Lung (tissue), 12 donors: ENCODE results near the gene TMEM217. TPM values are rescaled to one million over a fixed set of nuclear protein-coding genes. Genes with fewer than 3 reads are reported as not detected.

ENCODE experiments used
- ATAC-seq: fragments of 200-7000 bp; cut with Tn5 transposase; one replicate; pipeline ENCODE4 v1.9.1; 2020; ENCODE audit warnings: moderate number of reproducible peaks; ENCODE audit not compliant: insufficient read depth, low FRiP score
- DNase-seq, 3 donors: peaks; one replicate each; pipeline ENCODE4 v3.0.0-alpha.2; 2013 to 2017
- H3K27ac ChIP-seq, 2 donors: one replicate each; pipeline ENCODE4 v1.5.1; 2013; ENCODE audit warnings: mild to moderate bottlenecking in 2 of 2, moderate library complexity in 2 of 2, control low read depth in 1 of 2, inconsistent platforms in 1 of 2, low read depth in 1 of 2, low read length in 1 of 2
- H3K27me3 ChIP-seq, 3 donors: one replicate each; pipeline ENCODE4 v1.5.1; 2013; ENCODE audit warnings: low read length in 2 of 3; ENCODE audit not compliant: control insufficient read depth in 3 of 3, insufficient read depth in 3 of 3
- H3K36me3 ChIP-seq, 4 donors: one replicate each; pipeline ENCODE4 v1.5.1; 2013; ENCODE audit warnings: low read length in 4 of 4, mild to moderate bottlenecking in 1 of 4, moderate library complexity in 1 of 4; ENCODE audit not compliant: control insufficient read depth in 4 of 4, insufficient read depth in 4 of 4
- H3K4me1 ChIP-seq, 5 donors: one replicate each; pipeline ENCODE4 v1.5.1; 2013; ENCODE audit warnings: low read length in 5 of 5, mild to moderate bottlenecking in 2 of 5, moderate library complexity in 1 of 5; ENCODE audit not compliant: control insufficient read depth in 5 of 5, insufficient read depth in 5 of 5
- H3K4me3 ChIP-seq: one replicate; pipeline ENCODE4 v1.5.1; 2013; ENCODE audit warnings: mild to moderate bottlenecking, control low read depth, moderate library complexity
- H3K9ac ChIP-seq, 2 donors: one replicate each; pipeline ENCODE4 v1.5.1; 2013; ENCODE audit warnings: low read length in 2 of 2, control low read depth in 1 of 2; ENCODE audit not compliant: insufficient read depth in 1 of 2
- H3K9me3 ChIP-seq, 4 donors: one replicate each; pipeline ENCODE4 v1.5.1; 2013; ENCODE audit warnings: low read length in 3 of 4, mild to moderate bottlenecking in 1 of 4, moderate library complexity in 1 of 4; ENCODE audit not compliant: control insufficient read depth in 4 of 4, insufficient read depth in 3 of 4
- WGBS, 2 donors: extraction: QIAGEN DNeasy Blood & Tissue Kit; methylation state at CpG; one replicate each; pipeline ENCODE4 v1.1.7; 2013; 5-methylcytosine and 5-hydroxymethylcytosine counted together
- polyA plus RNA-seq, 2 donors: library from polyadenylated mRNA; stranded (reverse); fragments of 200-250 nt; gene quantifications; one replicate each; pipeline ENCODE4 v1.2.1, GENCODE V29; 2013
- total RNA-seq, 2 donors: library from RNA; depleted of rRNA in 1 of 2; stranded (reverse); fragments of >200 nt in 1 of 2; gene quantifications; one replicate each; pipeline ENCODE4 v1.2.1, GENCODE V29; 2014 to 2021
- TF ChIP-seq, protein P1 (sequence below): IDR thresholded peaks from 2 replicates; pipeline ENCODE4 v1.5.1; 2012; ENCODE audit warnings: mild to moderate bottlenecking; ENCODE audit errors: control extremely low read depth, extremely low read depth
- donor health status: control.
- donor health status: control.
- donor health status: Bipolar disorder and iron deficiency.
- donor health status: healthy.
- donor health status: DM: yes; HTN: yes; CAD: no.

Gene TMEM217
- total and polyA plus RNA-seq, 4 donors: 0.40 to 1.9 (median 0.97) TPM

DNA sequence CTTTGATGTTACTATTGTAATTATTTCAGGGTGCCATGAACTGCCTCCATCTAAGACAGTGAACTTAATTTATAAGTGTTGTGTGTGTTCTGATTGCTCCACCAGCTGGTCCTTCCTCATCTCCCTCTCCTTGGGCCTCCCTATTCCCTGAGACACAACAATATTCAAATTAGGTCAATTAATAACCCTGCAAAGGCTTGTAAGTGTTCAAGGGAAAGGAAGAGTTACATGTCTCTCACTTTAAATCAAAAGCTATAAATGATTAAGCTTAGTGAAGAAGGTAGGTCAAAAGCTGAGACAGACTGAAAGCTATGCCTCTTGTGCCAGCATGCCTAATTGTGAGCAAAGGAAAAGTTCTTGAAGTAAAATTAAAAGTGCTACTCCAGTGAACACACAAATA is 35.5 kb upstream of the TMEM217 start:
- TF ChIP-seq, protein P1, sequence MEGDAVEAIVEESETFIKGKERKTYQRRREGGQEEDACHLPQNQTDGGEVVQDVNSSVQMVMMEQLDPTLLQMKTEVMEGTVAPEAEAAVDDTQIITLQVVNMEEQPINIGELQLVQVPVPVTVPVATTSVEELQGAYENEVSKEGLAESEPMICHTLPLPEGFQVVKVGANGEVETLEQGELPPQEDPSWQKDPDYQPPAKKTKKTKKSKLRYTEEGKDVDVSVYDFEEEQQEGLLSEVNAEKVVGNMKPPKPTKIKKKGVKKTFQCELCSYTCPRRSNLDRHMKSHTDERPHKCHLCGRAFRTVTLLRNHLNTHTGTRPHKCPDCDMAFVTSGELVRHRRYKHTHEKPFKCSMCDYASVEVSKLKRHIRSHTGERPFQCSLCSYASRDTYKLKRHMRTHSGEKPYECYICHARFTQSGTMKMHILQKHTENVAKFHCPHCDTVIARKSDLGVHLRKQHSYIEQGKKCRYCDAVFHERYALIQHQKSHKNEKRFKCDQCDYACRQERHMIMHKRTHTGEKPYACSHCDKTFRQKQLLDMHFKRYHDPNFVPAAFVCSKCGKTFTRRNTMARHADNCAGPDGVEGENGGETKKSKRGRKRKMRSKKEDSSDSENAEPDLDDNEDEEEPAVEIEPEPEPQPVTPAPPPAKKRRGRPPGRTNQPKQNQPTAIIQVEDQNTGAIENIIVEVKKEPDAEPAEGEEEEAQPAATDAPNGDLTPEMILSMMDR: no peak
- DNase-seq: no peak

DNA sequence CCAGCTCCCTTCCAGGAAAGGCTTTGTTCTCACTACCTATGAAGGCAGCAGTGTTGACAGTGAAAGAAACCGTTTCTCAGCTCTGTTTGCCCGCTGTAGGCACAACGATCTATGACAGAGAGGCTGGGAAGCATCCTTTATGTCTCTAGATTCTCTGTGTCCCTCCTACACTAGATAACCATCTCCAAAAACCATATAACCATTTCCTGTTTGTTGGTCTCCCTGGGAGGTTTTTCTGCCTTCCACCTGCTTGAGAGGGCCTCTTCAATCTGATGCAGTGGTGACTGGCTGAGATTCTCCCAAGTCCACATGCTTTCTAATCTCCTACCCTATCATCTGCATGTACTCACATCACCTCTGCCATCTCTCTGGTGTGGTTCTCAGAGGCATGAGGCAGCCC is 32.0 kb upstream of the TMEM217 start:
- DNase-seq: no peak
- H3K9ac ChIP-seq: no peak overlapping the region
- no peaks in the 10 kb centered on the region for H3K27me3 ChIP-seq
- ATAC-seq: no peak
- H3K4me3 ChIP-seq: no peak overlapping the region
- H3K27ac ChIP-seq: no peak overlapping the region
- WGBS, 2 donors: 77 to 81% methylated on average over 3 of the region's 3 CpGs
- no peaks in the 10 kb centered on the region for H3K9me3 ChIP-seq
- peaks cover 14 to 30% (median 17%) of the 10 kb centered on the region in 4 donors for H3K36me3 ChIP-seq
- peaks cover 0 to under 1% (median 0%) of the 10 kb centered on the region in 5 donors for H3K4me1 ChIP-seq
- TF ChIP-seq, protein P1: no peak

More for the DNA sequence above, 35.5 kb upstream of the TMEM217 start:
- no peak for ATAC-seq
- H3K27me3 ChIP-seq: no peaks in the 10 kb centered on the region
- H3K9me3 ChIP-seq: no peaks in the 10 kb centered on the region
- no peak overlapping the region for H3K27ac ChIP-seq
- no peaks in the 10 kb centered on the region for H3K4me1 ChIP-seq
- no peak overlapping the region for H3K4me3 ChIP-seq
- peaks cover 6 to 34% (median 11%) of the 10 kb centered on the region in 4 donors for H3K36me3 ChIP-seq
- H3K9ac ChIP-seq: no peak overlapping the region

DNA sequence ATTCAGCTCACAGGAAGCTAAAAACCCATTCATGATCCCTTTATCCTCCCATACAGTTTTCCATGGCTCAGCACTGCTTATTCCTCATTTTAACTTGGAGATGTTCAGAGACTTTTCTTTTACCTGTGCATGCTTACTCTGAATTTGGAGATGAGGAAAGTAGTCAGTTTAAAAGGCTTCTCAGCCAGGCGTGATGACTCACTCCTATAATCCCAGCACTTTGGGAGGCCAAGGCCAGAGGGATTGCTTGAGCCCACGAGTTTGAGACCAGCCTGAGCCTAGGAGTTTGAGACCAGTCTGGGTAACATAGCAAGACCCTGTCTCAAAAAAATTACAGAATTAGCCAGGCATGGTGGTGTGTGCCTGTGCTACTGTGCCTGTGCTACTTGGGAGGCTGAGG is 30.3 kb upstream of the TMEM217 start:
- Histone ChIP-seq H3K9me3 (no peaks in the 10 kb centered on the region), H3K4me3 (no peak overlapping the region), H3K27me3 (no peaks in the 10 kb centered on the region), H3K36me3 (peaks cover 13 to 29% (median 22%) of the 10 kb centered on the region in 4 donors), H3K4me1 (peaks cover 0 to 15% (median 4%) of the 10 kb centered on the region in 5 donors), H3K9ac (no peak overlapping the region), H3K27ac (no peak overlapping the region)
- WGBS, 2 donors: 93 to 94% methylated on average over 2 of the region's 2 CpGs
- DNase-seq (no peak), ATAC-seq (no peak)
- TF ChIP-seq, protein P1: no peak

DNA sequence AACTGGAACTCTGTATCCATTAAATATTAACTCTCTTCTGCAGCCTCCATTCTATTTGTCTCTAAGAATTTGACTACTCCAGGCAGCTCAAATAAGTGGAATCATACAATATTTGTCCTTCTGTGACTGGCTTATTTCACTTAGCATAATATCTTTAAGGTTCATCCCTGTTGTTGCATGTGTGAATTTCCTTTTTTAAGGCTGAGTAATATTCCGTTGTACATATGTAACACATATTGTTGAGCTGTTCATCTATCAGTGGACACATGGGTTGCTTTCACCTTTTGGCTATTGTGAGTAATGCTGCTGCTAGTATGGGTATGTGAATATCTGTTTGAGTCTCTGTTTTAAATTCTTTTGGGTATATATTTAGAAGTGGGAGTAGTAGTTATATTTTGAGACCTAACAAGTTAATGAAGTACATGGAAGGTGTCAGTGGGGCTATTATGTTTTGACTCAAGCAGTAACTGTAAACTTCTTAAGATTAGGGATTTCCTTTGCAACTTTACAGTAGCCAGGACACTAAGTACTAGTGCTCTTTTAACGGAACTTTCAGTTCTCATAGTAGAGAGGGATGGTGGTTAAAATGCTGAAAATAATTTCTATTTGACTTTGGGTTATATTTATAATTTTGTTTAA is 29.7 kb upstream of the TMEM217 start:
- TF ChIP-seq, protein P1: no peak
- no peaks in the 10 kb centered on the region for H3K27me3 ChIP-seq
- no peaks in the 10 kb centered on the region for H3K9me3 ChIP-seq
- no peak overlapping the region for H3K9ac ChIP-seq
- no peak overlapping the region for H3K27ac ChIP-seq
- no peak for ATAC-seq
- H3K36me3 ChIP-seq: peaks cover 13 to 30% (median 25%) of the 10 kb centered on the region in 4 donors
- peaks cover 0 to 19% (median 4%) of the 10 kb centered on the region in 5 donors for H3K4me1 ChIP-seq
- DNase-seq: no peak
- 93 to 98% methylated on average over 2 of the region's 2 CpGs for WGBS, 2 donors
- no peak overlapping the region for H3K4me3 ChIP-seq
